Thyroid gland (tissue), 4 donors: Measurements from ENCODE around the gene SUOX.
"Not testable (repeated sequence)": the region's sequence is repeated elsewhere in the genome, so short reads cannot be mapped to it uniquely, and the experiment has no call there.

Experiments
- POLR2A ChIP-seq, 2 donors: fragments of 450-650 bp; IDR thresholded peaks; one replicate each; pipeline ENCODE4 v1.6.1; 2017; ENCODE audit warnings: antibody characterized with exemption in 2 of 2, mild to moderate bottlenecking in 2 of 2, moderate library complexity in 1 of 2
- TF ChIP-seq, protein P1 (sequence below), 6 experiments: fragments of 200-600 bp in 3 of 6; fragments of 450-650 bp in 3 of 6; sonication (generic) in 3 of 6; IDR thresholded peaks; one replicate each; pipeline ENCODE4 v1.5.1; 2016 to 2019; ENCODE audit warnings: antibody characterized with exemption in 6 of 6, mild to moderate bottlenecking in 2 of 6, inconsistent platforms in 1 of 6, moderate library complexity in 1 of 6

- TF ChIP-seq, protein P1, sequence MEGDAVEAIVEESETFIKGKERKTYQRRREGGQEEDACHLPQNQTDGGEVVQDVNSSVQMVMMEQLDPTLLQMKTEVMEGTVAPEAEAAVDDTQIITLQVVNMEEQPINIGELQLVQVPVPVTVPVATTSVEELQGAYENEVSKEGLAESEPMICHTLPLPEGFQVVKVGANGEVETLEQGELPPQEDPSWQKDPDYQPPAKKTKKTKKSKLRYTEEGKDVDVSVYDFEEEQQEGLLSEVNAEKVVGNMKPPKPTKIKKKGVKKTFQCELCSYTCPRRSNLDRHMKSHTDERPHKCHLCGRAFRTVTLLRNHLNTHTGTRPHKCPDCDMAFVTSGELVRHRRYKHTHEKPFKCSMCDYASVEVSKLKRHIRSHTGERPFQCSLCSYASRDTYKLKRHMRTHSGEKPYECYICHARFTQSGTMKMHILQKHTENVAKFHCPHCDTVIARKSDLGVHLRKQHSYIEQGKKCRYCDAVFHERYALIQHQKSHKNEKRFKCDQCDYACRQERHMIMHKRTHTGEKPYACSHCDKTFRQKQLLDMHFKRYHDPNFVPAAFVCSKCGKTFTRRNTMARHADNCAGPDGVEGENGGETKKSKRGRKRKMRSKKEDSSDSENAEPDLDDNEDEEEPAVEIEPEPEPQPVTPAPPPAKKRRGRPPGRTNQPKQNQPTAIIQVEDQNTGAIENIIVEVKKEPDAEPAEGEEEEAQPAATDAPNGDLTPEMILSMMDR (IDR thresholded peaks at IDR 0.05), result not testable (repeated sequence)
- not testable (repeated sequence) for TF ChIP-seq POLR2A (IDR thresholded peaks at IDR 0.05)
Measured at GRCh38 chr12:56042430-56042813, 45.3 kb downstream of the SUOX start.
